Fibroblast of skin of left quadriceps (primary cell): ENCODE data around the gene ABTB2.

Experiments
- DNase-seq, 2 experiments: peaks; one replicate each; pipeline ENCODE4 v3.0.0-alpha.2; 2013; ENCODE audit warnings: low read depth in 2 of 2

ABTB2 gene

DNA sequence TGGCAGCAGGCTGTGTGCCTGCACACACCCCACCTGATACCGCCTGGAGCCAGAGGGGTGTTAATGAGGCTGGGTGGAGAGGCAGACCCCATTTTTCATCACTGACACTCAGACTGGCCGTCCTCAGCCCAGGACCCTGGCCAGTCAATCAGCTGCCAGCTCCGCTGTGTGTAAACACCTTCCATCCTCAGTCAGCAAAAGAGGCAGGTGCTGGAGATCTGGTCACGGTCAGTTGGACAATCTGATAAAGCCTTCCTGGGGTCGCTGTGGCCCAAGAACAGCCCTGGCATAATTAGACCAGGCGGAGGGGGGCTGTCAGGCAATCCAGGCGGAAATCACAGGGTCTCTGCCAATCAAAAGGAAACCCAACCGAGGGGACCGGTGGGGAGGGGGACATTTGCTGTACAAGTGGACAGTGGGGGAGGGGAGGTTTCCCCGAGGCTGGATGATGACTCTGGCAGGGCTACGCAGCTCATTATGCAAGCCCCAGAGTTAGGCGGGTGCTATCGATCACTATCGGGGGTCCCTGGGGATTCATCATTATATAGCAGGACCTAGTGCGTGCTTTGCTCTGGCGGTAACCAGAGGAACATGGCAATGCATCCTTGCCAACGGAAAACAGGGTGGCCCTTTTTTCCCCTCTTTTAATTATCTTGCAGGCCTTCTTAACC is 72.9 kb downstream of the ABTB2 start:
- DNase-seq = no peak

DNA sequence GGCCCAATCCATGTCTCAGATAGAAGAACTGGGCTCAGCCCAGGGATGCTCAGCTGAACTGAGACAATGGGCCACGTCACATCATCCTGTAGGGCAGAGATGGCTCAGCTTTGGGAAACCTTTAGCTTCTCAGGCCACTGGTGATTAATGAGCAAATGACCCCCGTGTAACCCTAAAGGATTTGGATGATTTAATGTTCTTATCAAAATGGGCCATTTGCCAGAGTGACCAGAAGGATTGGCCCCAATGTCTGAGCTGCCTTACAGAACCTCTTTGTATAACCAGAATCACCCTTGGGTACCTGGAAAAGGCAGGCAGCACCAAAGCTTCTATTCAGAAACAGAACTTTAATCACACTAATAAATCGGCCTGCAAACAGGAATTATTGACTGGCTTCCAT is 73.7 kb downstream of the ABTB2 start:
- DNase-seq = no peak

DNA sequence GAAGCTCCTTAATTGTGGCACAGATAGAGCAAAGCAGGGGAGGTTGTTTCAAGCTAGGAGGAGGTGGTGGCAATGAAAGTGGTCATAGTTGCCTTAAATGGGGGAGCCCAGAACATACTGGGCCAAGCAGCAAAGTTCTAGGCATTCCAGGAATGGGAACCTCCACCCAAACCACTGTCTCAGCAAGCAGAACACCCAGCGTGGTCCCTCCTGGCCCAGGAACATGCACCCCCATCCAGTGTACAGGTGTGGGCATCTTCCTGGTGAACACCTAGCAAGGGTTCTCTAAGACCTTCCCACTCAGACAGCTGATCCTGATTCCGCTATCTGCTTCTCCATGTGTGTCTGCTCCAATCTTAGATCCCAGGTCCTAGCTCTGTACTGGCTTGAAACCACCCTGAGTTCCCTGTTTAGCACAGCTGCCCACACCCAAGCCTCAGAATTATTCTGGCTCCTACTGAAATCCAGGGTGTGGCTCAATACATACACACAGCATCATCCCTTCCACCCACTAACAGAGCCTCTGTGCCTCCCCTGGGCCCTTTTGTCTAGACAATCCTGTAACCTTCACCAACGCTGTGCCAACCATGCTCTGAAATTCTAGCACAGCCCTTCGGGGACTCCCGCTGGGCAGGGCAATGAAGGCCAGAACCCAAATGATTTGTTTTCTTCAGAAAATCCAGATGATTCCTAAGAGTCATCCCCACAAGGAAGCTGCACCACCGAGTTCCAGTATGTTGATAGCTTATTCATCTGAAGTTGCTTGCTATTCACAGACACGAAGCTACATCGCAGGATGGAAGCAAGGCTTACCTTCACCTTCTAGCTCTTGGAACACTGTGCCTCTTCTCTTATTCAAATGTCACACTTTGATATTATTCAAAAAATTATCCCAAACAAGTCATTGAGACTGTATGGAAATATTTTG is 76.6 kb downstream of the ABTB2 start:
- no peak for DNase-seq

DNA sequence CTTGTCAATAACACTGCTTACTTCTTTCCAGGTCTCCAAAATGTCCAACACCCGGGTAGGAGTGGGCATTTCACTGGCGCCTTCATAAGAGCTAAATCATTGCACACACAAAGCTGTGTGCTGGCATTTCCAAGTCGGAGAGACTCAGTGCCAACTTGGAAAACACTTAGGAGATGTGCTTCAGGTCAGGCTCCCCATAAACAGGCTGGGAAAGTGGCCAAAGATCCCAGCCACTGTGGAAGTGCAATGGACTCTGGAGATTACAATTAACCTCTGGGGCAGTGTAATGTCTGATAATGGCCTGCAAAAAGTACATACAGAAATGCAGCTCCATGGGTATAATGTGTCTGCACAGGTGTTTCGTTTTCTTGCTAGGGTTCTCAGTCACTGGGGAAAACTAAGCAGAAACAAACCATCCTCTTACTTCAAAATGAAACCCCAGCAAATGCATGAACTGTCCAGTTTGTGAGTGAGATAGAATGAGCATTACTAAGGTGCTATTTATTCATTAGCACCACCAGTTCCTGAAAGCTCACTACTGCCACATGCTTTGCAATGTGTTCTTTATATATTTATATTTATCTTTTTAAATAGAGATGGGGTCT is 79.0 kb downstream of the ABTB2 start:
- DNase-seq = no peak

DNA sequence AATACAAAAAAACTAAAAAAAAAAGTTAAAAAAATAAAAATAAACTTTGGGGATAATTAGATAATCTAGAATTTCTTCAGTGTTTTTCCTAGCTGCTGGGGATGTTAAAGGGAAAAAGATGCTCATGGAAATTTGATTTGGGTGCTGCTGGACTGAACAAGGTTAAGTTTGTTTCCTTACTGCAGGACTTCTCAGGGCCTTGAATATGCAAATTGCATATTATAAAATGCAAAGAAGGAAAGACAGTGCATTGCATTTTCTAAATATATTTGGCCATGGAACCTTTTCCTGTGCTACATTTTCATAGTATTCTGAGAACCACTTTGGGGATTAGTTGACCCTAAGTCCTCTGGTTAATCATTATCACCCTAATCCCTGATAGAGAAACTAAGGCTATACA is 79.6 kb downstream of the ABTB2 start:
- DNase-seq = no peak

DNA sequence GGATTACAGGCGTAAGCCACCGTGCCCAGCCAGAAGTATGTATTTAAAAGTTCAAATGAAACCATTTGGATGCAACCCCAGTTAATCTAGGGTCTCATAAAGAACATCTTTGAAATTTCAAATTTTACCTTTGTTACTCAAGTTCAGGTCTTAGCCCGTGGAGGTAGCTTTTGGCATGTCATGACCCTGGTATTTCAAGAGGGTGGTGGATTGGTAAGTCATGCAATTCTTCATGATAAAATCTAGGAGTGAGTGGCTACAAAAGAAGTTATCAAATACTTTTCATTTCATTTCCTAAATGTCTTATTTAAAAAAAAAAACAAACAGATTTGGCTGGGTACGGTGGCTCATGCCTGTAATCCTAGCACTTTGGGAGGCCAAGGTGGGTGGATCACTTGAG is 80.6 kb downstream of the ABTB2 start:
- no peak for DNase-seq

DNA sequence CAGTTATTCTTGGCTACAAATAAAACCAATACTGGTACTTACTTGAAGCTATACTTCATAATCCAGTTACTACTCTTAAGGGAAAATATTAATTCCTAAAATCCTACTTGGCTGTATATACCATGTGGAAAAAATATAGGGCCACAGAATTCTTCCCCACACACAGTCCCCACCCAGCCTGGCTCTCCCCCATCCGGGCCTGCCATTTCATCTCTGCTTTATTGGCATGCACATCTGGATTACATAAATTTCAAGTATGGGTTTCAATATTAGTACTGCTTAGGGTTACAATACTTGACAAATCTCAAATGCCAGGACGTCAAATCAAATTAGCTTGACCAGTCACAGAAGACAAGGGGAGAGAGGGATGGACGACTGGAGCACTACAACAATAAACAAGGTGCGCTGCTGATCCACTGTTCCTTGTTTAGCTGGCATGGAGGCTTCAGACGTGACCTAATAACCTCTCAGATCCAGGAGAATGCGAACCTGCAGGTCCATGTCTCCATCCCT is 81.4 kb downstream of the ABTB2 start:
- no peak for DNase-seq

DNA sequence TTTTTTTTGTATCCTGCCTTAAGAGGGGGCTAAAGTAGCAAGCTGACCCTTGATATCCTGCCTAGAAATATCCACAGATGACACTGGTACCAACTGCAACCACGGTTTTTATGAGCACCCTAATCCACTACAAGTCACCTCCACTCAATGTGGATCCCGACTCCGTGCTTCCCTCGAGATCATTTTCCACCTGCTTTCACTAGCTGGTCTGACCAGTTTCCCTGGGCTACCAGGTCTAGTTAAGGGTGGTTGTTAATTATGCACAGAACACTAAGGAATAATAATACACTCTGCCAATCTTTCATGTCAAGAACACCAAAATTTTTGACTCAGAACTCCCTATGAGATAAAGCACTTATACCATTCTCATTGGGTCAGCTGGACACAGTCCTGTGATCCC is 82.3 kb downstream of the ABTB2 start:
- DNase-seq = no peak

DNA sequence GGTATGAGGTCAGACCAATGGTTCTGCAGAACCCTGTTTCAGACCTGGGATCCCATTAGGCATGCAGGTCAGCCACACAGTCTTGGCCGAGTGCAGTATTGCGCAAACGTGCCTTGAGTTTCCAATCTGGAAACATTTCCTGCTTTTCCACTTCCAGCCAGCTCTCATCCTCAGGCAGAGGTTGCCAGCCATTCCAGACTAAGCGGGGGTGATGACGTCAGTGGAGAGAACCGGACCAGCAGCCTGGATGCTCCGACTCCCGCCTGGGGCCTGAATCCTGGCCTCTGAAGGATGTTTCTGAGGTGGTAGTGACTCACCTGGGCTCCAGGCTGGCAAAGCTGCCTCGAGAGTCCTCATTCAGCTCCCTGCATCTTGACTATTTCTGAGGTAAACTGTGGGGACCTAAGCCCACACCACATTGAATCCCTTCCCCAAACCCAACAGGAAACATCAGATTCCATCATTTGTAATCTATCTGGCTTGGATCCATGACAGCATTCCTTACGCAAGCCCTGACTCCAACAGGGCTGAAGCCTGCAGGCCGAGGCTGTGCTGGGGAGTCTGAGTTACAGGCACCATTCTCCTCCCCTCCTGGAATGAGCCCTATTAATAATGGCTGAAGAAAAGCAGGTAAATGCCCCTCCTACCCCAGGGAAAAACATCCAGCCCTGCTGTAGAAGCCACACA is 83.0 kb downstream of the ABTB2 start:
- peak; percentile 92 to 93 for DNase-seq

DNA sequence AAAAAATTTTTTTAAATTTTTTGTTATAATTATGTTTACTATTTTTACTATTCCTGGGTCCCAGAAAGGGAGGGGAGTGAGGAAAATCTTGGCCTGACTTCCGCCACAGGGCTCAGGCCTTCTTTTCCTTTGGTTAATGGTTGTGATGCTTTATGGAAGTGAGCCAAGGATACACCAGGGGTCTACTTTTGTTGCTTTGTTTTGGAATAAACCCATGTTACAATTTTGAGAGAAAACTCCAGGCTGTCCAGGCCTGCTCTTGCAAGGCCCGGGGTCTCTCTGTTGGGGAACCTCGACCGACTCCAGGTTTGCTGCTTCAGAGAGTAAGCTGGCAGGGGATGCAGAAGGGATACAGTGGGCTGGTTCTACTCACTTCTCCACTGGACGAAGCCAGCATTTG is 84.7 kb downstream of the ABTB2 start:
- no peak for DNase-seq

DNA sequence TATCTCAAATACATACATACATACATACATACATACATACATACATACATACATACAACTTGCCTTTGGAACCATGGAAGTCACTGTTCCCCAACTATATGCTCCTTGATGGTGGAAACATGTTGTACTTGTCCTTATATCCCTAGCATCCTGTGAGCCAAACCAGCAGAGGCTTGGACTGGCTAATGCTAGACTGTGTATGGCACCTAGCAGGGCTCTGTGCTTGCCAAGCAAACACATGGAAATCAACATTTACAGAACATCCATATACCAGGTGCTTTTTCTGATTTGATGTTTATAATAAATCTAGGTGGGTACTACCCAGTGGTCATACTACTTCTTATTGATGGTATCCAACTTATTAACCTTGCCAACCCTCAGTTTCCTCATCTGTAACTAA is 86.1 kb downstream of the ABTB2 start:
- DNase-seq = no peak

DNA sequence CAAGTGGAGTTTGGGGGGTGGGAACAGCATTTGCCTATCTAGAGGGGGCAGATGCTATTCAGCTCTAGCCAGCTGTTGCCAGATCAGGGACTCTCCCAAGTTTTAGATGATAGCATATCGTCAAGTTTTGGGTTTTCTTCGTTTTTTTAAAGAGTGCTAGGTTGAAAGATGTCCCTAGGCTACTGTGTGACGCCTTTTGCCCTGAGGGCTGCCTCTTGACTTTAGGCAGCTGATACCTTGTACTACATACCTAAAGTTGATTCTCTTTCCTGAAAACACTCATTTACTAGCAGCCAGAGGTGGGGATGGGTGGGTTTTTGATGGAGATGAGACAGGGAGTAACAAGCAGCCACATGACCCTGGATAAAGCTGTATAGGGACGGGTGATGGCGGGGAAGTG is 87.1 kb downstream of the ABTB2 start:
- DNase-seq = no peak

DNA sequence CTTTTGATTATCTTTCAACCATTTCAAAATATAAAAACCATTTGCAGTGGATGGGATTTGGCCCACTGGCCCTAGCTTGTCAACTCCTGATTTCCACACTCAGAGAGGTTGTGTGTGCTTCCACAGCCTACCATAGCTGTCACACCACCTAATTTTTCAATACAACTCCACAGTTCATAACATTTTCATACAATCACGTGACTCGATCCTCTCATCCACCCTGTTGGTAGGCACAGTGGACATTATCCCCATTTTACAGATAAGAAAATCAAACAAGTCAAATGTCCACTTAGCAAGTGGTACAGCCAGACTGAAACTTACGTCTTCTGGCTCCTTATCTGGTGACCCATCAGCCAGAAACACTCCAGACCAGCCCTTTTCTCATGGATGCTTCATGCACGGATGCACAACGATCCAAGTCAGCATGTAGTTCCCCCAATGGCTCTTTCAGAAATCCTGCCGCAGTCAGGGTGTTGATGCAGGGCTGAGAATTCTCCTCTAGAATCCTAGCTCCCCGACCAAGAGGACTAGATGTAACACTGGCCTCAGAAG is 88.0 kb downstream of the ABTB2 start:
- DNase-seq = no peak

DNA sequence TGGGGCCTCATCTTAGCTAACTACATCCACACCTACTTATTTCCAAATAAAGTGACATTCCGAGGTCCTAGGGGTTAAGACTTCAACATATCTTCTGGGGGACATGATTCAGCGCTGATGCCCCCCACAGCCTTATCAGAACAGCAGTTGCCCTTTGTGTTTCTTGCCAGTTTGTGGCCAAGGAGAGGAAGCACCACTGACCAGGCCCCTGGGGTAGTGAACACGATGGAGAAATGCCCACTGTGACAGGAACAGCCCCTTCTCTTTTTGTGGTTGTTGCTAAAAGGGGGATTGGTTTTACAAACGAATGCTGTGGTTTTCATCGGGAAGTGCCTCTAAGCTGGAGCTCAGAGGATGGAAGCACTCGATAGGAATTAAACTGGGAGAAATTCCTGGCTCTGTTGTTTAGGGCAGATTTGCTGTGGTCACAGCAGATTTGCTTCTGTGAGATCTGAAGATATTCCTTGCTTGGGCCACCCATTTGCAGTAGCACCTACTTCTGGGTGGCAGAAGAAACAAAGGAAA is 88.8 kb downstream of the ABTB2 start:
- no peak for DNase-seq

DNA sequence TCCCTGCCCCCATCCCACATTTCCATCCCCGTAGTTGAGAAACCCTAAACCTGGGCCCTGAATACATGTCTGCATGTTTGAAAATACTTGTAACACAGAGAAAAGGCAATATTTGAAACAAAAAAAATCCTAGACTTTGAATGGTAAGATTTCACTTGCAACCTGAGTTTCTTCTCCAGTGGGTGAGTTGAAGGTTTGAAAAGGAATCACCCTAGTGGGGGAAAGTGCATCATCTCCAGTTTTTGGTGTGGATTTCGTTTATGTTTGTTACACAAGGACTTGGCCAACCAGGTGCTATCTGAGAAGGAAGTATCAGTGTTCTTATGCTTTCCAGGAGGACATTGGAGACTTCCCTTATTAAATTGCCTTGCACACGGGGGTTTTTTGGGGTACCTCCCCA is 90.4 kb downstream of the ABTB2 start:
- DNase-seq = no peak

DNA sequence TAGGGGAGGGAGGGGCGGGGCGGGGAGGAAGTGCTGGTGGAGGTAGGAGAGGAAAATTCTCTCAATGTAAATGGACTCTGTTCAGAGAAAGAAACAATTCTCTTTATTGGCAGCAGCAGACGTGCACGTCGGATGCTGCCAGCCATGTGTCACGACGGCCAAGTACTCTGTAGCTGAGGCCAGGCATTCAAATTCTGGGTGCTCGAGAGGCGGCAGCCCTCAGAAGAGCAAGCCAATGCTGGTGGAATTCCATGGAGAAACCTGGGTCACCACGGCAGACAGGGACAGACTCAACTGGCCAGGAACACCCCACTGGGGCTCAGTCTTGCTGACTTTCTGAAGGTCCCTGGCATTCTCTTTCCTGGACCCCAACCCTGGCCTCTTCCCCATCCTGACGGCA is 90.8 kb downstream of the ABTB2 start:
- no peak for DNase-seq

DNA sequence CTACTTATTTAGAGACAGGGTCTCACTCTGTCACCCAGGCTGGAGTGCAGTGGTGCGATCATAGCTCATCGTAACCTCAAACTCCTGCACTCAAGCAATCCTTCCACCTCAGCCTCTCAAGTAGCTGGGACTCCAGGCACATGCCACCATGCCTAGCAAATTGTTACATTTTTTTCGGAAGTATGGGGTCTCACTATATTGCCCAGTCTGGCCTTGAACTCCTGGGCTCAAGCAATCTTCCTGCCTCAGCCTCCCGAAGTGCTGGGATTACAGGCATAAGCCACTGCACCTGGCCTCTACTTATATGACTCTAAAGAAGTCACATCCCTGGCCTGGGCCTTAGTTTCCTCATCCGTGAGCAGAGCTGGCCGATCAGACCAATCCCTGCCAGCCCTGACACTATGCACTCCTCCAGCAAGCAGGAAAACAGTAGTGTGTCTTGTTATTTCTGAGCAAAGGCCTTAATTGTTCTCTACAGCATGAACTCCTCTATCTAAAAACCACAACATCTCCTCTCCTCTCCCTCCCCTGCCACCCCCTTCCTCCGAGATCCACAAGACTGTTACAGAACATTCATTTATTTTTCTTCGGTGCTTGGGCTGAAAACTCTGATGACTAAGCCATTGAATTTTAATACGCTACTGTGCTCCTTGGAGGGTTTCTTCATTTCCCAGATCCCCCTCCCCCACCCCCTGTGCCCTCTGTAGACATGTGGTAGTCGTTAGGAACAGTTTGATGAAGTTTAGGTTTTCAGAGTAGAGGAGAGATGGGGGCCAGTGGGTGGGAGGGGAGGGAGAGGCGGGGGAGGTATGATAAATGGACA is 91.5 kb downstream of the ABTB2 start:
- peak; percentile 97 for DNase-seq

DNA sequence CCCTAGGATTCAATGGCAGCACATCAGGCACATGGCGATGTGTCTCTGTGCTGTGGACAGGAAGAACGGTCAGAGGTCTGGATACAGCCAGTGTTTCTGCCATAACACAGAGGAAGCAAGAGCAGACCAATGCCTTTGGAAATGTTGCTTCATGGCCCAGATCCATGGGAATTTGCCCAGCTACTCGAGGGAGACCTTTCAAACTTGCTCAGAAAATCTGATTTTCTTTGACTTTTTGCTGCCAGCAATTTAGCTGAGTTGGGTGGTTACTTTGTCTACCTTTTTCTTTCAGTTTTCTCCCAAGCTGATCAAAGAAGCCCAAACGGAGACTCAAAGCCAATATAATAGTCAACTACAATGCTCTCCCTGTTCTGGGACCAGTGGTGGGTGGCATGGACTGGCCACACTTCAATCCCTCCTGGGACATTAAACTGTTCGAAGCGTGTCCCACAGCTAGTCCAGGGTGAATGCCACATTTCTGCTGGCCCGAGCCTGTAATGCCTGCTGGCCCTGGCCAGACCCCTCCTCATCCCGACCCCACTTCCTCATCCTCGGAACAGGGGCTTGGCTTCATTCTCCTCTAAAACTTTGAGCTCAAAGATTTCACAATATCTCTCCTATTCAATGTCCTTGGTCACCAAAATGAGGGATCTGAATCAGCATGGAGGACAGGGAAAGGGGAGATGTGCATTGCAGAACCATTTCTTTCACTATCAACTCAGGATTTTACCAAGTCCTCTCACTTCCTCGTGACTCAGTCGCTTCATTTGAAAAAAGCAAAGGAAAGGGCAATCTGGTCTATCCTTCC is 93.3 kb downstream of the ABTB2 start:
- no peak for DNase-seq

DNA sequence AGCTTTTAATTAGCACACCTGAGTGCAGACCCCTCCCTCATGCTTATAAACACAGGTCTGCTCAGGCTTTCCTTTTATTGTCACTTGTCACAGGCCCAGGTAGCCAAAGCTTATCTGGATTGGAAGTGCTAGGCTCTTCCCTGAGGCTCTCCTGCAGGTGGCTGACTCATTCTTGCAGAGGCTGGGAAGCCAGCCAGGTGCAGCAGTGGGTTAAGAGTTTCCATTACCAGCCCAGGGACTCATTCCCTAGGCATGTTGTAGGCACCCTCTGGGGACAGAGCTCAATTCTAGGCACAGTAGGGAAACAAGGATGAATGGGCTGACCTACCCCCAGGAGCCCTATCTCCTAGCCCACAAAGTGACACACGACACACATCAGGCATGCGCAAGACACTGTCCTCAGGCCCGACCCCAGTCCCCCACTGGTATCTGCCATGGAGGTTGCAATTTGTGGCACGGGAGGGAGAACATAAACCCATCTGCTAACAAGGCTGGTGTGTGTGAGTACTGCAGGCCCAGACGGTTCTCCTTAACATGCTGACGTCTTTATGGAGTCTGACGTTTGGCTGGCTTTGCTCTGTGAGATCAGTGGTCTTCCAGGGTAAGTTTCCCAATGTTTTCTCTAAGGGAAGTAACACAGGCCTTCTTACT is 94.2 kb downstream of the ABTB2 start:
- DNase-seq = peak; percentile 41 to 51
